Tibial nerve (tissue), 4 donors: Measurements from ENCODE around the gene DCTN4.
A peak's percentile ranks its signal among the peaks of the same experiment; 100 is the strongest.

Experiments used
- EP300 ChIP-seq, 2 donors: sonication (generic); formaldehyde crosslinking; IDR thresholded peaks; one replicate each; pipeline ENCODE4 v1.6.1; 2017; ENCODE audit warnings: antibody characterized with exemption in 2 of 2, mild to moderate bottlenecking in 1 of 2
- POLR2A ChIP-seq, 2 donors: fragments of 450-650 bp; IDR thresholded peaks; one replicate each; pipeline ENCODE4 v1.6.1; 2017; ENCODE audit warnings: antibody characterized with exemption in 2 of 2, mild to moderate bottlenecking in 2 of 2, moderate library complexity in 2 of 2
- TF ChIP-seq, protein P1 (sequence below), 5 experiments: fragments of 200-600 bp in 3 of 5; fragments of 450-650 bp in 2 of 5; sonication (generic) in 3 of 5; IDR thresholded peaks; one replicate each; pipeline ENCODE4 v1.5.1; 2016 to 2019; ENCODE audit warnings: antibody characterized with exemption in 5 of 5, mild to moderate bottlenecking in 3 of 5, moderate library complexity in 2 of 5

DNA sequence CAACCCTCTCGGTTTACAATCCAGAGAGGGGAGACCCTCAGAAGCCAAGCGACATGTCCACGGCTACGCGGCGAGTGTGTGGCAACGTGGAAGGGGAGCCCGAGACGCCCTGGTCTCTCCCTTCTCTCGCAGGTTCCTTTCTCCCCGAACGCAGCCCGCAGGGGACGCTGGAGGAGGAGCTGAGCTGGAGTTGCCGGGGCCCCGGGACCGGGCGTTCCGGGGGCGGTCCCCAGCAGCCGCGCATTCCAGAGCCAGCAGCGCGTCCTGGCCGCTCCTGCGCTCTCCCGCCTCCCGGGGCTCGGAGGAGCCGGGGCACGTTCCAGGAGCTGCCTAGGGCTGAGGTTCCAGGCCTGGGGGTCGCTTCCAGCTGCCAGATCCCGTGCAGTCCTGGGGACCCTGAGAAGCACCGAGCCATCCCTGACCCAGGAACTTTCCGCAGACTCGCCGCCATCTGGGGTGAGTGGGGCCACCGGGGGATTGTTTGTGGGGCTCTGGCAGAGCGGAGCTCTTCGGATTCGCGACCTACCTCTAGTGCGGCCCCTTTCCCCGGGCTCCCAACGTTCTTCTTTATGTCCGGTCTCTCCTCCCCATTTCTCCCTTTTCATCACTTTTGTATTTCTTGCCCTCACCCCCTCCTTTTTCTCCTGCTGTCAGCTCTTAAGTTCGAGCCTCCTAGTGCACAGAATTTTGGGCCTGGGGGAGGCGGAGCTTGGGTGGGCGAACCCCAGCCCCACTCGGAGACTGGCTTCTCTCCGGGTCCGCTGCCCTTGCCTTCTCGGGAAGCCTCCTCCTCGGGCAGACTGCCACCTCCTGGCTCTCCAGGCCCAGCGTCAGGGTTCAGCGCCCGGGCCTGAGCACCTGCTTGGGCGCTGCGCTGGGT lies 19.9 kb upstream of the DCTN4 start, which contains the start of gene SMIM3:
- TF ChIP-seq, protein P1, sequence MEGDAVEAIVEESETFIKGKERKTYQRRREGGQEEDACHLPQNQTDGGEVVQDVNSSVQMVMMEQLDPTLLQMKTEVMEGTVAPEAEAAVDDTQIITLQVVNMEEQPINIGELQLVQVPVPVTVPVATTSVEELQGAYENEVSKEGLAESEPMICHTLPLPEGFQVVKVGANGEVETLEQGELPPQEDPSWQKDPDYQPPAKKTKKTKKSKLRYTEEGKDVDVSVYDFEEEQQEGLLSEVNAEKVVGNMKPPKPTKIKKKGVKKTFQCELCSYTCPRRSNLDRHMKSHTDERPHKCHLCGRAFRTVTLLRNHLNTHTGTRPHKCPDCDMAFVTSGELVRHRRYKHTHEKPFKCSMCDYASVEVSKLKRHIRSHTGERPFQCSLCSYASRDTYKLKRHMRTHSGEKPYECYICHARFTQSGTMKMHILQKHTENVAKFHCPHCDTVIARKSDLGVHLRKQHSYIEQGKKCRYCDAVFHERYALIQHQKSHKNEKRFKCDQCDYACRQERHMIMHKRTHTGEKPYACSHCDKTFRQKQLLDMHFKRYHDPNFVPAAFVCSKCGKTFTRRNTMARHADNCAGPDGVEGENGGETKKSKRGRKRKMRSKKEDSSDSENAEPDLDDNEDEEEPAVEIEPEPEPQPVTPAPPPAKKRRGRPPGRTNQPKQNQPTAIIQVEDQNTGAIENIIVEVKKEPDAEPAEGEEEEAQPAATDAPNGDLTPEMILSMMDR (IDR thresholded peaks at IDR 0.05), result peak in 4 of 5 experiments; percentile 23 to 43 (median 28)
- TF ChIP-seq POLR2A (IDR thresholded peaks at IDR 0.05) (peak in 1 of 2 donors; percentile 54), EP300 (IDR thresholded peaks at IDR 0.05) (peak; percentile 46 to 71)
